GM18502 (cell line): ENCODE data around the gene TNFAIP8.

ENCODE experiments used
- ATAC-seq: cut with Tn5 transposase; IDR thresholded peaks from one replicate; pipeline ENCODE4 v1.9.1; 2021; ENCODE audit warnings: mild to moderate bottlenecking; ENCODE audit not compliant: unreplicated experiment, poor library complexity

TNFAIP8 gene

GRCh38 chr5:119389288-119390030, 33.6 kb downstream of the TNFAIP8 start:
- no peak for ATAC-seq

- ATAC-seq = no peak
Observed at GRCh38 chr5:119390404-119390803, 34.6 kb downstream of the TNFAIP8 start.

- ATAC-seq = no peak
Observed at GRCh38 chr5:119393201-119393691, 37.4 kb downstream of the TNFAIP8 start.

- ATAC-seq = no peak
Observed at GRCh38 chr5:119393746-119394145, 37.9 kb downstream of the TNFAIP8 start.

GRCh38 chr5:119395080-119395836, 39.4 kb downstream of the TNFAIP8 start:
- ATAC-seq = peak; percentile 60

- ATAC-seq = no peak
Observed at GRCh38 chr5:119396030-119396664, 40.3 kb downstream of the TNFAIP8 start.

- peak; percentile 64 for ATAC-seq
Observed at GRCh38 chr5:119397518-119398380, 41.9 kb downstream of the TNFAIP8 start.

- no peak for ATAC-seq
Observed at GRCh38 chr5:119398727-119399466, 43.1 kb downstream of the TNFAIP8 start.

- ATAC-seq = no peak
Observed at GRCh38 chr5:119400245-119400644, 44.4 kb downstream of the TNFAIP8 start.

- ATAC-seq = no peak
Observed at GRCh38 chr5:119402081-119402480, 46.3 kb downstream of the TNFAIP8 start.

- no peak for ATAC-seq
Observed at GRCh38 chr5:119402555-119402954, 46.7 kb downstream of the TNFAIP8 start.

GRCh38 chr5:119404033-119404432, 48.2 kb downstream of the TNFAIP8 start:
- no peak for ATAC-seq

GRCh38 chr5:119405419-119405818, 49.6 kb downstream of the TNFAIP8 start:
- no peak for ATAC-seq

- no peak for ATAC-seq
Observed at GRCh38 chr5:119406551-119407110, 50.8 kb downstream of the TNFAIP8 start.

GRCh38 chr5:119409235-119409815, 53.5 kb downstream of the TNFAIP8 start:
- ATAC-seq = peak; percentile 35

- peak; percentile 47 for ATAC-seq
Observed at GRCh38 chr5:119410448-119411159, 54.8 kb downstream of the TNFAIP8 start.

GRCh38 chr5:119411361-119412278, 55.8 kb downstream of the TNFAIP8 start:
- ATAC-seq = peak; percentile 69
